Lower leg skin (tissue), 3 donors: ENCODE results near the gene FGFR2.

Experiments
- CTCF ChIP-seq, 3 donors: fragments of 450-650 bp; IDR thresholded peaks; one replicate each; pipeline ENCODE4 v1.5.1; 2016; ENCODE audit warnings: antibody characterized with exemption in 3 of 3, mild to moderate bottlenecking in 3 of 3, moderate library complexity in 2 of 3
- POLR2A ChIP-seq, 2 donors: fragments of 450-650 bp; IDR thresholded peaks; one replicate each; pipeline ENCODE4 v1.6.1; 2016 to 2017; ENCODE audit warnings: antibody characterized with exemption in 2 of 2, mild to moderate bottlenecking in 1 of 2, moderate library complexity in 1 of 2

- TF ChIP-seq CTCF (IDR thresholded peaks at IDR 0.05) (no peak), POLR2A (IDR thresholded peaks at IDR 0.05) (no peak)
Observed at GRCh38 chr10:121497513-121498470, 100.5 kb downstream of the FGFR2 start.
